ENCODE results near the gene CCR8.
"Not testable (repeated sequence)": the region's sequence is repeated elsewhere in the genome, so short reads cannot be mapped to it uniquely, and the experiment has no call there.

The CCR8 gene

GRCh38 chr3:39350714-39351113 lies 21.2 kb downstream of the CCR8 start:
- no peak for DNase-seq (ENCODE audit: low spot score)

GRCh38 chr3:39351134-39351533 lies 21.6 kb downstream of the CCR8 start:
- DNase-seq (ENCODE audit: low spot score): not testable (repeated sequence)

GRCh38 chr3:39353168-39353927 lies 23.8 kb downstream of the CCR8 start:
- DNase-seq (ENCODE audit: low spot score): not testable (repeated sequence)

GRCh38 chr3:39358333-39358732 lies 28.8 kb downstream of the CCR8 start:
- no peak for DNase-seq (ENCODE audit: low spot score)

- DNase-seq (ENCODE audit: low spot score): no peak
These were observed 31.9 kb downstream of the CCR8 start for GRCh38 chr3:39361252-39361927.

- no peak for DNase-seq (ENCODE audit: low spot score)
These were observed 32.7 kb downstream of the CCR8 start for GRCh38 chr3:39362192-39362591.

- DNase-seq (ENCODE audit: low spot score): no peak
These were observed 33.3 kb downstream of the CCR8 start for GRCh38 chr3:39362812-39363211.

- DNase-seq (ENCODE audit: low spot score): not testable (repeated sequence)
These were observed 40.9 kb downstream of the CCR8 start for GRCh38 chr3:39370450-39370849.

GRCh38 chr3:39372833-39373232 lies 43.3 kb downstream of the CCR8 start:
- no peak for DNase-seq (ENCODE audit: low spot score)

GRCh38 chr3:39376959-39377634 lies 47.6 kb downstream of the CCR8 start:
- DNase-seq (ENCODE audit: low spot score): no peak

- peak; percentile 34 for DNase-seq (ENCODE audit: low spot score)
These were observed 48.6 kb downstream of the CCR8 start for GRCh38 chr3:39378088-39378487.

- DNase-seq (ENCODE audit: low spot score): no peak
These were observed 49.7 kb downstream of the CCR8 start for GRCh38 chr3:39378957-39379777.

GRCh38 chr3:39379778-39380155 lies 50.3 kb downstream of the CCR8 start:
- no peak for DNase-seq (ENCODE audit: low spot score)

- DNase-seq (ENCODE audit: low spot score): no peak
These were observed 51.9 kb downstream of the CCR8 start for GRCh38 chr3:39381432-39381831.

Data from AG20443 (cell line).